MM.1S (cell line): Measurements from ENCODE around the gene DENND1C.

ENCODE experiments used
- DNase-seq: peaks from one replicate; pipeline ENCODE4 v3.0.0-alpha.2; 2015
- H2AFZ ChIP-seq: fragments of 300-600 bp; sonication (generic); 2 replicates; pipeline ENCODE4 v1.6.0; 2016; ENCODE audit warnings: antibody characterized with exemption, low read length
- H3F3A ChIP-seq: fragments of 300-600 bp; sonication (generic); 2 replicates; pipeline ENCODE4 v1.6.1; 2016; ENCODE audit warnings: mild to moderate bottlenecking, antibody characterized with exemption, low read length, moderate library complexity, mixed read lengths; ENCODE audit not compliant: insufficient read depth
- H3K27ac ChIP-seq: fragments of 300-600 bp; sonication (generic); 2 replicates; pipeline ENCODE4 v1.5.1; 2016; ENCODE audit warnings: mild to moderate bottlenecking, low read length
- H3K27me3 ChIP-seq: fragments of 300-600 bp; sonication (generic); replicated peaks from 2 replicates; pipeline ENCODE4 v1.6.0; 2016; ENCODE audit warnings: low read length; ENCODE audit not compliant: insufficient read depth
- H3K36me3 ChIP-seq: fragments of 300-600 bp; sonication (generic); replicated peaks from 2 replicates; pipeline ENCODE4 v1.6.1; 2016; ENCODE audit warnings: mild to moderate bottlenecking, low read length, mixed read lengths; ENCODE audit not compliant: insufficient read depth
- H3K4me1 ChIP-seq: fragments of 300-600 bp; sonication (generic); 2 replicates; pipeline ENCODE4 v1.6.1; 2016; ENCODE audit warnings: low read length, mixed read lengths
- H3K4me2 ChIP-seq: fragments of 300-600 bp; sonication (generic); 2 replicates; pipeline ENCODE4 v1.6.0; 2016; ENCODE audit warnings: low read depth, low read length
- H3K4me3 ChIP-seq: fragments of 300-600 bp; sonication (generic); 2 replicates; pipeline ENCODE4 v1.5.1; 2016; ENCODE audit warnings: low read length, mixed read lengths
- H3K79me2 ChIP-seq: fragments of 300-600 bp; sonication (generic); 2 replicates; pipeline ENCODE4 v1.6.1; 2016; ENCODE audit warnings: mixed run types, low read length, mixed read lengths
- H3K9ac ChIP-seq: fragments of 300-600 bp; sonication (generic); 2 replicates; pipeline ENCODE4 v1.6.1; 2016; ENCODE audit warnings: low read length, mixed read lengths
- H3K9me2 ChIP-seq: fragments of 300-600 bp; sonication (generic); replicated peaks from 2 replicates; pipeline ENCODE4 v1.6.1; 2016; ENCODE audit warnings: mild to moderate bottlenecking, low read length, mixed read lengths; ENCODE audit not compliant: insufficient read depth
- H3K9me3 ChIP-seq: fragments of 300-600 bp; sonication (generic); replicated peaks from 2 replicates; pipeline ENCODE4 v1.6.1; 2016; ENCODE audit warnings: mild to moderate bottlenecking, low read length, mixed read lengths; ENCODE audit not compliant: insufficient read depth
- H4K20me1 ChIP-seq: fragments of 300-600 bp; sonication (generic); 2 replicates; pipeline ENCODE4 v1.6.1; 2016; ENCODE audit warnings: mild to moderate bottlenecking, low read length, moderate library complexity, mixed read lengths; ENCODE audit not compliant: insufficient read depth
- EZH2 ChIP-seq: fragments of 300-600 bp; sonication (generic); optimal IDR thresholded peaks from 2 replicates; pipeline ENCODE3; 2017; ENCODE audit warnings: low read depth, mild to moderate bottlenecking, antibody characterized with exemption, low read length, mixed read lengths
- EZH2phosphoT487 ChIP-seq: fragments of 300-600 bp; sonication (generic); IDR thresholded peaks from 2 replicates; pipeline ENCODE4 v1.6.1; 2018; ENCODE audit warnings: antibody characterized with exemption, low read length
- TF ChIP-seq, protein P1 (sequence below): fragments of 300-600 bp; sonication (generic); IDR thresholded peaks from 2 replicates; pipeline ENCODE4 v1.5.1; 2016; ENCODE audit warnings: antibody characterized with exemption, low read length, mixed read lengths

DENND1C gene

DNA sequence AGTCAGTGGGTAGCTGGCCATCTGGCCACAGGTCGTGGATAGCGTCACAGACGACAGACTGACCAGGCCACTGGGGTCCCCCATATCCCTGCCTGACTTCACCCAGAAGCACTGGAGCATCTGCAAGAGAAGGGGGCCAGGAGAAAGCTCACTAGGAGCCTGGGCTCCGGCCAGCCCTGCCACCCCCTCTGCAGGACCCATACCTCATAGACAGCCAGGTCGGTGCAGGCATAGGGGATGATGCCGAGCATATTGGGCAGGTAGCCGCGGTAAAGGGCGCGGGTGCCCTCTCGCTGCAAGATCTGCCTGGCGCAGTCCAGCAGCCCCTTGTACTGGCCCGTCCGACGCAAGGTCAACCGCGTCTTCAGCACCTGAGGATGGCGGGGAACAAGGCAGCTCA is 54.5 kb downstream of the DENND1C start:
- Histone ChIP-seq H3K27ac (no peak overlapping the region), H2AFZ (no peak overlapping the region), H3K9me3 (no peaks in the 10 kb centered on the region), H3K4me3 (no peak overlapping the region), H3K9ac (no peak overlapping the region), H3F3A (no peaks in the 10 kb centered on the region), H3K27me3 (peaks cover 13% of the 10 kb centered on the region; the same call in 1 of the 2 replicates), H3K4me2 (no peak overlapping the region), H3K4me1 (peaks cover 10% of the 10 kb centered on the region), H3K36me3 (0 out of 2 replicates have a peak, but pooled peaks cover 7% of the 10 kb centered on the region), H3K9me2 (no peaks in the 10 kb centered on the region), H3K79me2 (peaks cover 20% of the 10 kb centered on the region), H4K20me1 (peaks cover 19% of the 10 kb centered on the region)
- no peak for TF ChIP-seq EZH2
- TF ChIP-seq, protein P1, sequence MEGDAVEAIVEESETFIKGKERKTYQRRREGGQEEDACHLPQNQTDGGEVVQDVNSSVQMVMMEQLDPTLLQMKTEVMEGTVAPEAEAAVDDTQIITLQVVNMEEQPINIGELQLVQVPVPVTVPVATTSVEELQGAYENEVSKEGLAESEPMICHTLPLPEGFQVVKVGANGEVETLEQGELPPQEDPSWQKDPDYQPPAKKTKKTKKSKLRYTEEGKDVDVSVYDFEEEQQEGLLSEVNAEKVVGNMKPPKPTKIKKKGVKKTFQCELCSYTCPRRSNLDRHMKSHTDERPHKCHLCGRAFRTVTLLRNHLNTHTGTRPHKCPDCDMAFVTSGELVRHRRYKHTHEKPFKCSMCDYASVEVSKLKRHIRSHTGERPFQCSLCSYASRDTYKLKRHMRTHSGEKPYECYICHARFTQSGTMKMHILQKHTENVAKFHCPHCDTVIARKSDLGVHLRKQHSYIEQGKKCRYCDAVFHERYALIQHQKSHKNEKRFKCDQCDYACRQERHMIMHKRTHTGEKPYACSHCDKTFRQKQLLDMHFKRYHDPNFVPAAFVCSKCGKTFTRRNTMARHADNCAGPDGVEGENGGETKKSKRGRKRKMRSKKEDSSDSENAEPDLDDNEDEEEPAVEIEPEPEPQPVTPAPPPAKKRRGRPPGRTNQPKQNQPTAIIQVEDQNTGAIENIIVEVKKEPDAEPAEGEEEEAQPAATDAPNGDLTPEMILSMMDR, result no peak
- TF ChIP-seq EZH2phosphoT487, result no peak
- DNase-seq, result no peak

DNA sequence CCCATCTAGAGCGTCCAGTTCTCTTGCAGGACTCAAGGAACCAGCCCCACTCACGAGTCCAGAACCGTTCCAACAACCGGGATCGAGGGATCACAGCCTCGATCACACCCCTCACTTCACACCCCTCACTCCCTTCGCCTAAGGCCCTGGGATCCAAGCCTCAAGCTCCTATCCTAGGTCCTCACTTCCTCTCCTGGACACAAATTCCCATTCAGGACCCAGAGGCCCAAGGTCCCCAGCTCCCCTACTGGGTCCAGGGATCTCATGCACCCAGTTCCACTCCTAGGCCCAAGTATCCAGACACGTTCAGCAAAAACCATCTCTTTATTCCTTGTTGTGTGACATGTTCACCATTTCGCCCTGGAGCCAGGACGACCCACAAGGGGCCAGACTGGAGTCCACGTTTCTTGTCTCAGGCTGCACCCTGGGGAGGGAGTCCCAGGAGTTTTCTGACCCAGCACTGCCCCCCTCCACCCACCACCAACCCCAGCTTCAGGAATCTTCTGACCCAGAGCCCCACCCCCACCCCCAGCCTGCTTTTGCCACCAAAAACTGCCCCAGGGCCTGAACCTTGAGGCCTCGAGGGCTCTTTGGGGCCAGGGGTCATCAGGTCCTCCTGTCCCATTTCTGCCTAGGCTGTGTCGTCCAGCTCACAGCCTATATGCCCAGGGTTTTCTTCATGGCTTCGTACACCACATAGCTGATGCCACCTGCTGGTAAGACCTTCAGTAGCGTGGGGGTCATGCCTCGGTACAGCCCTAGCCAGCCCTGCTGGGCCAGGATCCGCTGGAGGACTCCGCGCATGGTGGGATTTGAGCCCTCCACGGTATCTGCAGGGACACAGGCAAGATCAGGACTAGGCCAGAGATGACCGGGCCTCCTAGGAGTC is 55.6 kb downstream of the DENND1C start:
- Histone ChIP-seq H3K36me3 (0 out of 2 replicates have a peak, but pooled peaks cover 9% of the 10 kb centered on the region), H3K9me2 (no peaks in the 10 kb centered on the region), H3K9me3 (no peaks in the 10 kb centered on the region), H2AFZ (peak overlapping the region; percentile 73), H3K27ac (peak overlapping the region; percentile 14; the same call in 1 of the 2 replicates), H3K27me3 (peaks cover 7% of the 10 kb centered on the region; the same call in 1 of the 2 replicates), H3K79me2 (peaks cover 32% of the 10 kb centered on the region), H4K20me1 (peaks cover 30% of the 10 kb centered on the region), H3K4me3 (peak overlapping the region; percentile 31; the same call in 1 of the 2 replicates), H3K4me2 (peak overlapping the region; percentile 48), H3K9ac (peak overlapping the region; percentile 2; the same call in 1 of the 2 replicates), H3K4me1 (peaks cover 10% of the 10 kb centered on the region), H3F3A (no peaks in the 10 kb centered on the region)
- no peak for DNase-seq
- TF ChIP-seq, protein P1, result peak; percentile 12; the same call in 1 of the 2 replicates
- TF ChIP-seq EZH2, result no peak
- TF ChIP-seq EZH2phosphoT487, result no peak

GRCh38 chr19:6424939-6425731 is 56.5 kb downstream of the DENND1C start:
- peak overlapping the region; percentile 2; the same call in 1 of the 2 replicates for H3K9ac ChIP-seq

More at GRCh38 chr19:6424939-6425731, 56.5 kb downstream of the DENND1C start:
- H3K27ac ChIP-seq, result peak overlapping the region; percentile 14; the same call in 1 of the 2 replicates
- no peaks in the 10 kb centered on the region for H3K9me3 ChIP-seq
- H3K9me2 ChIP-seq, result no peaks in the 10 kb centered on the region
- H3K4me3 ChIP-seq, result peak overlapping the region; percentile 31; the same call in 1 of the 2 replicates
- peaks cover 7% of the 10 kb centered on the region; the same call in 1 of the 2 replicates for H3K27me3 ChIP-seq
- peaks cover 40% of the 10 kb centered on the region for H3K79me2 ChIP-seq
- peak overlapping the region; percentile 48 for H3K4me2 ChIP-seq
- H4K20me1 ChIP-seq, result peaks cover 37% of the 10 kb centered on the region
- no peaks in the 10 kb centered on the region for H3F3A ChIP-seq
- peak; percentile 100 for DNase-seq
- peak overlapping the region; percentile 73 for H2AFZ ChIP-seq
- peaks cover 10% of the 10 kb centered on the region for H3K4me1 ChIP-seq
- peaks cover 17% of the 10 kb centered on the region for H3K36me3 ChIP-seq
- TF ChIP-seq EZH2, result no peak
- TF ChIP-seq, protein P1, result no peak
- TF ChIP-seq EZH2phosphoT487, result no peak
